ENCODE results near the gene WNT3A.

- TF ChIP-seq CTCF (conservative IDR thresholded peaks at IDR 0.05 in 1 of 2, IDR thresholded peaks at IDR 0.05 in 1 of 2; ENCODE audit: extremely low read depth in 1 of 2, insufficient read depth in 1 of 2, low read depth in 1 of 2, low read length in 2 of 2) (no peak), EZH2 (IDR thresholded peaks at IDR 0.05; ENCODE audit: borderline replicate concordance, low read length) (no peak)
Measured at GRCh38 chr1:228094432-228095016, 87.7 kb downstream of the WNT3A start.
